GM21825 (cell line): ENCODE results near the gene ANXA4.
"Not testable (repeated sequence)": the region's sequence is repeated elsewhere in the genome, so short reads cannot be mapped to it uniquely, and the experiment has no call there.

ENCODE experiments used
- ATAC-seq: cut with Tn5 transposase; IDR thresholded peaks from one replicate; pipeline ENCODE4 v1.9.1; 2021; ENCODE audit warnings: mild to moderate bottlenecking, moderate library complexity; ENCODE audit not compliant: unreplicated experiment

The ANXA4 gene

DNA sequence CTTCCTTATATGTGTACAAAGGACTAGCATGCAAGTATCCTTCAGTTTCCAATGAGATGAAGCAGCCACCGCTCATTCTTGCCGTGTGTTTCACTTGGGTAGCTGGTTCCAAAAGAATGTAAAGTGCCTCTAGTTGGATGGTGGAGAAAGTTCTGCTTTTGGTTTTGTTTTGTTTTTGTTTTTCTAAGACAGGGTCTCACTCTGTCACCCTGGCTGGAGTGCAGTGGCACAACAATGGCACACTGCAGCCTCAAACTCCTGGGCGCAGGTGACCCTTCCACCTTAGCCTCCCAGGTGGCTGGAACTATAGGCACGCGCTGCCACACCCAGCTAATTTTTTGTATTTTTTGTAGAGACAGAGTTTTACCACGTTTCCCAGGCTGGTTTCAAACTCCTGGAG lies 8.3 kb downstream of the ANXA4 start:
- ATAC-seq = no peak

DNA sequence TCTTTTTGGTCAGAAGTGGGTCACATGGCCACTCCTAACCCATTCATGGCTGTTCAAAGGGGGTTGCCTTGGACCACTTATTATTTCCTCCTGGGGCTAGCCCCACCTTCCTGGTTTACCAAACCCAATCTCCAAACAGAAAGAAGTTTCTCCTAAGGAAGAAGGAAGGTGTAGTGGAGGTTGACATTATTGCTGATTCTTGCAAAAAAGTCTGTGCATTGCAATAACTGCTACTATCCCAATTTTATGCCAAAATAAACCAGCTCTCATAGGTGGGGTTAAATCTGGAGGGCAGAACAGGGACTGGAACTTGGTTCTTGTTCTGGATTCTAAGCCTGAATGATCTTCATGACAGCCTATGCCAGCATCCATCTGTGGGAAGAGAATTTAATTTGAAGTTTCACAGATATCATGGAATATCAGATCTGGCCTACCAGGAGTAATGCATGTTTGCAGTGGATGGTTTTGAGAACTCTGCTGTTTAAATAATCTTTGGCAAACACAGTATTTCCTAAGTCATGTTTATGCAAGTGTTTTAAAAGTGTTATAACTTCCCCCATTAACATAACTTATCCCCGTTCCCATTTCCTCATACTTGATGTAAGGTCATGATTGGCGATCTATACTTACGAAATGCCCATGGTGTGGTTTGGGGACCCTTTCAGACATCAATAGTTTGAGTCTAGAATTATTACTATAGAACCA lies 11.9 kb downstream of the ANXA4 start:
- ATAC-seq = no peak

DNA sequence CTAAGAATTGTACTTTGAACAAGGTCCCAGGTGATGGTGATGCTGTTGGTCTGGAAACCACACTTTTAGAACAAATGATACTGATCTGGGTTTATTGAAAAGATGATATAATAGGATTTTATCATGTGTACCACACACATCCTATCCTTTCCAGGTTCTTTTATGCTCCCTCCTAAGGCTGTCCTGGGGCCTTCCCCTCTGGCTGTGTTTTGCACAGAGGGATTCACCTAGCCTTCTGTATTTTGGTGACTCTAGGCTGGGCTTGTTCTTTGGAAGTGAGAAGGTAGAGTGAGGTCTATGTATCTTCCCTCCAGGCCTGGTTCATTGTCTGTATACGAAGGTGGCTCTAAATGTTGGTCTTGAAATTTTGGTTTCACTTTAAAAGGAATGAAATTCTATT lies 12.7 kb downstream of the ANXA4 start:
- ATAC-seq = no peak

DNA sequence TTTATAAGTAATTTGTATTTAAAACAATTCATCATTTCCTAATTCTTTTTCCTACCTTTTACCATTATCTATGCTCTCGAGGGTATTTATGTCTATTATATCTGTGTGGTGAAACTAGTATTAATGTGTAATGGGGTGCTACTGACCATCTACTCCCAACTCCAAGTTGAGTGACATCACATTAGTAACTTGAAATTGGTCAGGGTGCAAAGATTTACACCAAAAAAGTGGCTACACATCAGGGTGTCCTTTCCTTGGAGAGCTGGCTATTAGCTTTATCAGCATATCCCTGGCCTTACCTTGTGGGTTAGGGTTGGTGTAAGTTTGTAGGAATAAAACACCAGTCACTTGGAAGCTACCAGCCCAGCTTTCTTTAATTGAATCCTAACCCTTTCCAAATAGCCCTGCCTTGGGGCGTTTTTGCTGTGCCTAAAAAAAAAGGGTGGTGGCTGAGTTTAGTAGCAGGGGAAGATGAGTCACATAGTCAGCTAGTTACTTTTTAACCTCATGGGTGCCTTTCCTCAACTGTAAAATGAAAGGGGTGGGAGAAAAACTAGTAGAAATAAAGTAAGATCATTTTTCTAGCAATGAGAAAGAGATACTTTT lies 14.0 kb downstream of the ANXA4 start:
- no peak for ATAC-seq

DNA sequence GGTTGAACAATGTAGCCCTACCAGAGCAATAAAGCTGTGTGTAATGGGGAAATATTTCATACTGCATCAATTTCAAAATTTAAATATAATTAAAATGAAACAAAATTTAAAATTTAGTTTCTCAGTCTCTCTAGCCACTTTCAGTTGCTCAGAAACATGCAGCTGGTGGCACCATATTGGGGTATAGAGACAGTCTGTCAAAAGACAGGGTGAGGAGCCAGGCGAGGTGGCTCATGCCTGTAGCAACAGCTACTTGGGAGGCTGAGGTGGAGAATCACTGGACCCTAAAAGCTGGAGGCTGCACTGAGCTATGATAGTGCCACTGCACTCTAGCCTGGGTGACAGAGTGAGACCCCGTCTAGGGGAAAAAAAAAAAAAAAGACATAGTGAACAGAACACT lies 20.1 kb downstream of the ANXA4 start:
- ATAC-seq = no peak

DNA sequence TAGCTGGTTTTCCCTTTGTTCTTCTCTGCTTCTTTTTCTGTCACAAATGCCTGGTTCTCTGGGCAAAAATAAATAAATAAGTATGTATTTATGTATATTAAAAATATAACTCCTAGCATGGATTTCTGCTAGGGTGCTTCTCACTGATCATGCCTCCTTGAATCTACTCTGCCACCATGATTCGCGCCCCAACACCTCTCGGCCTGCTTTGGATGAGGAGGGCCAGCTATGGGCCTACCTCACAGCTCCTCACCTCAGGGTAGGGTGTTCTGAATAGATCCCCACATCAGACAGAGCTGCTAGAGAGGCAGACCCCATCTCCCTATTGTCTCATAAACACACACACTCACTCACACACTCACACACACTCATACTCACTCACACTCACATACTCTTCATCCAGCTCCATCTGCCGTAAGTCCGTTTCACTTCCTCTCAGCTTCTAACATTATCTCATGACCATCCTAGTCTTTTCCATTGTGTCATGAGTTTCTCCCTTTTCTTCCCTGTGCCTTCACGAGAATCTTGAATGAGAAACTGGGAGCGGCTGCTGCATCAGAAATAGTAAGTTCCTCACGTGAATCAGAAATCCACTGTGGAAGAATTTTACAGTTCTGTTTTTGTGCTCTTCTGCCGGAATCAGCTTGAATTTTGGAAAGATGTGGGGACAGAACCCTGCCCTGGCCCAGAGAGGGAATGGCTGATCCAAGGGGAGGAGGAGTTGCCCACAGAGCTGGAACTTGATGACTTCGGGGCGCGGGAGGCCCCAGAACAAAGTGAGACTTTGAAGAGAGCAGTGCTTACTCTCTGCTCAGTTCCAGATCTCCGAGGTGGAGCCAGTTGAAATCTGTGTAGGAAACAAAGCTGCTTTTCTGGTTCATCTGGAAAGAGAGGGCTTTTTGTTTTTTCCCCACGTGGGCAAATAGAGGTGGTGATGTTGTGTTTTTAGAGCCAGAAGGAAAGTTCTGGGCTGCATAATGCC lies 20.9 kb downstream of the ANXA4 start:
- no peak for ATAC-seq

DNA sequence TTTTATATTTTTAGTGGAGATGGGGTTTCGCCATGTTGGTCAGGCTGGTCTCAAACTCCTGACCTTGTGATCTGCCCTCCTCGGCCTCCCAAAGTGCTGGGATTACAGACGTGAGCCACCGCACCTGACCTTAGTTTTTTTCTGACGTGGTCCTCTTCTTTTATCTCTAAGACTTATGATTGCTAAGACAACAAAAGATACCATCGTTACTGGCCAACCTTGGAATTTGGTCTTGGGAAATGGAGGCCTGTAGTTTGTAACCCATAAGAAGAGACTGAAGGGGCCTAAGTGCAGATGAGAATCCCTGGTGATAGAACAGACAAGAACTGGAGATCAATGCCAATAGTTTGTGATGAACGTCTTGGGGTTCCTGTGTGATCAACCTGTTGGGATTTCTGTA lies 21.9 kb downstream of the ANXA4 start:
- not testable (repeated sequence) for ATAC-seq

DNA sequence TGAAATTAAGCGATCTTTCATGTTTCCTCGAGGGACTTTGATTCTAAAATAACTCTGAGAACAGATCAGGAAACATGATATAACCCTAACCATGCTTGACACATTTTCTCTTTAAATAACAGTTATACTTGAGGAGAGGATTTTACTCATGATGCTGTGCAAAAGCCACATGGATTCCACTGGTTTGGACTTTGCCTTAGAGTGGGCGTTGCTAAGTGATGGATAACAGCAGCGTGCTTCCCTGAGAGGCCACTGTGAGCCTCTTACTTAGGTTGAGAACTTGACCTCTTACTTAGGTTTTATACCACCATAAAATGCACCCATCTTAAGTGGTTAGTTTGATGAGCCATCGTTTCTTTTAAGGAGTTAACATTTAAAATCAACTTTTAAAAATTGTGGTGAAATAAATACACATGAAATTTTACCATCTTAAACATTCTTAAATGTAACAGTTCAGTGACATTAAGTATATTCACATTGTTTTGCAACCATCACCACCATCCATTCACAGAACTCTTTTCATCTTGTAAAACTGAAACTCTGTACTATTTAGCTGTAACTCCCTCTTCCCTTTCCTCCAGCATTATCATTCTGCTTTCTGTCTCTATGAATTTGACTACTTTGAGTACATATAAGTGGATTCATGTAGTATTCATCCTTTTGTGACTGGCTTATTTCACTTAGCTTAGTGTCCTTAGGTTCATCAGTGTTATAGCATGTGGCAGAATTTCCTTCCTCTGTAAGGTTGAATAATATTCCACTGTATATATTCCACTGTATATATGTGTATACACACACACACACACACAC lies 22.6 kb downstream of the ANXA4 start:
- no peak for ATAC-seq

DNA sequence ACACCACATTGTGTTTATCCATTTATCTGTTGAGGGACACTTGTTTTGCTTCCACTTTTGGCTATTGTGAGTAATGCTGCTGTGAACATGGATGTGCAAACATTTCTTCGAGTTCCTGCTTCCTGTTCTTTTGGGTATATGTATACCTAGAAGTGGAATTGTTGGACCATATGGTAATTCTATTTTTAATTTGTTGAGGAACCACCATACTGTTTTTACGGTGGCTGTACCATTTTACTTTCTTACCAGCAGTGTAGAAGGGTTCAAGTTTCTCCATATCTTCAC lies 23.1 kb downstream of the ANXA4 start:
- ATAC-seq = no peak

DNA sequence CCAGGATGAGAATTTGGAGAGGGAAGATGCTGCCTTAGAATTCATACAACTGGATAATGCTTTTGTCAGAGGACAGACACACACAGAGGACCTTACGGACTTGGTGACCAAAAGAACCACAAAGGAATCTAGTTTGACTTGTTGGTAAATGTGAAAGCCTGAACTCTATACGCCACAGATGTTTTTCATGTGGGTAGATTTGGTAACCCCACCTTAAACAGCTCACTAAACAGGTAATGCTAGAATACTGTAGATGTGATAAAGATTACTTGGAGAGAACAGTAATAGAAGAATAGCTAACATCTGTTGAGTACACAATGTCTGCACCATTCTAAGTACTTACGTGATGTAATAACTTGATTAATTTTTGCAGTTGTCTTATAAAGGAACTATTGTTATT lies 24.1 kb downstream of the ANXA4 start:
- no peak for ATAC-seq

DNA sequence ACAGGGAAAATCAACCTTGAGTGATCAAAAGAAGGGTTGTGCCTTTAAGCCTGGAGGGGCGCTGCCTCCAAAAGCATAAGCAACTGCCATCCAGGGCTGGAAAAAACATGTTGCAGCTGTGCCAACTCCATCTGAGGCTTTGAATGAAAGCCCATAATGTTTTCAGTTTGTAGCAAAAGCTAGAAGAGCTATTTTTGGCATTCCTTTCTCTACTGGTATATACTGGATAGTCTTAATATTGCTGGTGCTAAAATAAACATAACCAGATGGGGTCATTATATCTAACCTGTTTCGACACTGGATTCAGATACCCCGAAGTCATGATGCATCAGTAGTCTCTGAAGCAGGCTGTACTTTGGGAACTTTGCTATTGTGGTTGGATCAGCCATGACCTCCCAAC lies 25.1 kb downstream of the ANXA4 start:
- no peak for ATAC-seq

DNA sequence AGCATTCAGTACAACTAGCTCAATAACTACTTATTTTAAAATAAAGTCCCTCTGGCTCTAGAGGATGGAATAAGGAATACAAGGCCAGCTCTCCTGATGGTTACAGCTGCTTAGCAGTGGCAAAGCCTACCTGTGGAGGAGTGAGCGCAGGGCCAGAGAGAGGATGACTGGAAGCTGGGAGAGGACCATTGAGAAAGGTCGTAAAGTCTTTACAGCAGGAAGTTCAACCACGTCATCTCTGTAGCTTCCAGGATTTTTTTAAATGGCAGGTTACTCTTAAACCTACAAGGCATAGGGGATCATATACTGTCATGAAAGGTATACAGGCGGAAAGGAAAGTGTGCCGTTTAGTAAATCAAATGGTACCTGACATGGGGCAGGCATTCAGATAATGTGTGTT lies 26.3 kb downstream of the ANXA4 start:
- ATAC-seq = no peak

DNA sequence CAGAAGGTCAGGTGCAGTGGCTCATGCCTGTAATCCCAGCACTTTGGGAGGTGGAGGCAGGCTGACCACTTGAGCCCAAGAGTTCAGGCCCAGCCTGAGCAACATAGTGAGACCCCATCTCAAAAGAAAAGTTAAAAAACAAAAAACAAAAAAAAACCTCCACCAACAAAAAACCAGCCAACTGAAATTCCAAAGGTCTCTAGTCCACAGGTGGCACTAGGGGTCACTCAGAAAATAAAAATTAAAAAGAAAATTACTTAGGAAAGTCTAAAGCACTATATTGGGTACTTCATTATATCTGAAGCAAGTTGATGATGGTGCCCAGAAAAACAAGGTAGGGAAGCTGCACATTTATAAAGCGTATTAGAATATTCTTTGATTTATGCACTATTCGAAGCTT lies 26.9 kb downstream of the ANXA4 start:
- no peak for ATAC-seq

DNA sequence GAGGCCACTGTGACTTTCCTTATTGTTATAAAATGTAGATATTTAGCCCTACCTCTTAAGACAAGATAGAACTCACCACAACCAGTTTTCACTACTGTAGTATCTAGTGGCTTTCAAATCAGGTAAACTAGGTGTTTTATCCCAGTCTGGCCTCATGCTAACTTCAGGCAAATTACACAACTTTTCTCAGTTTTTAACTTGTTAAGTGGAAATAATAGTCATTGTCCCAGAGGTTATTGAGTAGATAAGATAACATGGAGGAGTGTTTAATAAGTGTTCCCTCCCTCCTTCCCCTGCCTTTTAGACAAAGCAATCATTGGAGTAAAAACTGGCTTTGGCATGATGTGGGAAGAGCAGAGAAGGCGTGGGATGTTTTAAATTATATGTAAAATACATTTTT lies 27.3 kb downstream of the ANXA4 start:
- ATAC-seq = no peak

DNA sequence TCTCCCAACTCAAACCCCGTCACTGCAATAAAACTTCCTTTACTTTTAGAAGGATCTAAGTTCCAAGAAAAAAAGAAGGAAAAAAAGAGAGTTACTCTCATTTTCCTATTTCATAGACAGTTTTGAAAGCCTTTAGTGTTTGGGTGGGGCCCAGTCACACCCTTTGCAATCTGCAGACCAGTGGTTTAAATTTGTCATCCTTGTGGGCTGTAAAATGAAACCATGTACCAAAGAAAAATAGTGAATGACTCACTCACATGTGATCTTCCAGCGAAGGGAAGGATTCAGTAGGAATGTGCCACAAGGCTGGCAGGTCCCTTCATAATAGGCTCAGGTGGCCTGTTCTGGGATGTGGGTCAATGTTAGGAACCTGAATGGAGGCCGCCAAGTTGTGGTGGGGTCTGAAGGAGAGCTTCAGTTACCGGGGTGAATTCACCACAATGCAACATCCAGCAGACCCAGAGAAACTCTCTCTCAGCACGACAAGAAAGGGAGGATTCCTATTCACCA lies 28.3 kb downstream of the ANXA4 start:
- no peak for ATAC-seq

DNA sequence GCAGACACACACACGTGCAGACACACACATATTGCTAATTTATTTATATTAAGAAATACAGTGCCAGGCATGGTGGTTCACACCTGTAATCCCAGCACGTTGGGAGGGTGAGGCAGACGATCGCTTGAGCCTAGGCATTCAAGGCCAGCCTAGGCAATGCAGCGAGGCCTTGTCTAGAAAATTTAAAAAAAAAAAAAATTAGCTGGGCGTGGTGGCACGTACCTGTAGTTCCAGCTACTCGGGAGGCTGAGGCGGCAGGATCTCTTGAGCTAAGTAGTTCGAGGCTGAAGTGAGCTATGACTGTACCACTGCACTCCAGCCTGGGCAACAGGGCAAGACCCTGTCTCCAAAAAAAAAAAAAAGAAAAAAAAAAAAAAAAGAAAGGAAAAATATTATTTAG lies 28.8 kb downstream of the ANXA4 start:
- no peak for ATAC-seq

DNA sequence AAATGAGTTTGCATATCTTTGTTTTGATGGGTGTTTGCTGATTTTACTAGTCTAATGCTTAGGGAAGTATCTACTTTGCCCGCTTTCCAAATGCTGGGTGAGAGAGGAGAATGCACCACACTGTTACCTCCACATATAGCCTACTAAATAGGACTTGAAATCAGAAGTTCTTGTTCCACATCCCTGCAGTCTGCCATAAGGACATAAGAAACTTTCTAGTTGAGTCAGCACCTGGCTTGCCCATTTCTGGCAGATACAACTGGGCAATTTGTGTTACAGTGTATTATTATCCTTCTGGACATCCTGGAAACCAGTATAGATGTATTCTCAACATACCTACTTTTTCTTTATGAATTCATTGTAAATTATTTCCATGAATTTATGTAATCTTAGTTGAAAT lies 29.5 kb downstream of the ANXA4 start:
- no peak for ATAC-seq

DNA sequence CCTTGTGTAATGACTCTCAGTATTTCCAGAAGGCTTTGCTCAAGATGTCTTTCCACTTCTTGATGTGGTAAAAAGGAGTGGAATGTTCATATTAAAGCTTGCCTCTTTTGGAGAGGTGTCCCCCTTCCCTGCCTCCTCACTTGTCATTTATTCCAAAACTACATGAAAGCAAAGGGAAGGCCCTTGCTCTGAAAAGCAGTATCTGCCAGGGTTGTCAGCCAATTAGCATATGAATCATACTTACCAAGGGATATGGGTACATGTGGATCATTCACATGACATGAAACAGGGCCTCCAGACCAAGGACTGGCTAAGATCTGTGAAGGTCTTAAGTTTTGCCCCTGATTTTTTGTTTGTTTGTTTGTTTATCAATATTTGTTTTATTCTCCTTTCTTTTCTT lies 31.3 kb downstream of the ANXA4 start:
- no peak for ATAC-seq

DNA sequence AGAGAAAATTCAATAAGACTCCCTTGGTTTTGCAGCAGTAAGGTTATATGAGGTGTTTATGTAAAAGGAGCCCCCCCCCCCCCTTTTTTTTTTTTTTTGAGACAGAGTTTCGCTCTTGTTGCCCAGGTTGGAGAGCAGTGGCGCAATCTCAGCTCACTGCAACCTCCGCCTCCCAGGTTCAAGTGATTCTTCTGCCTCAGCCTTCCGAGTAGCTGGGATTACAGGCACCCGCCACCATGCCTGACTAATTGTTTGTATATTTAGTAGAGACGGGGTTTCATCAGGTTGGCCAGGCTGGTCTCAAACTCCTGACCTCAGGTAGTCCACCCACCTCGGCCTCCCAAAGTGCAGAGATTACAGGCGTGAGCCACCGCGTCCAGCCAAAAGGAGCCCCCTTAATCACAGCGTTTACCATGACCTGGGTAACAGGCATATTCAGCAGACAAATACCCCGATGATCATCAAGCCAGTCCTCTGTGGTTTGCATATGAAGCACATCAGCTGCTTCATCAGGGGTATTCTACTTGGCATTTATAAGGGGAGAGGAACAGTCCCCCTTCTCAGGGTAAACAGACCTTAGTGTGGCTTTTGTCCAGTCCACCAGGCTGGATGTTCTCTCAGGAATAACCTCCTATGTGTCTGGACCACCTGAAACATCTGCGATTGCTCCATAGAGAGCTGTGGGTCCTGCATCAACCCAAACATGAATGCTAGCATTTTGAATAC lies 32.5 kb downstream of the ANXA4 start:
- not testable (repeated sequence) for ATAC-seq
